GM11168 (cell line): ENCODE results near the gene PLEKHA6.
"Not testable (repeated sequence)": the region's sequence is repeated elsewhere in the genome, so short reads cannot be mapped to it uniquely, and the experiment has no call there.

ENCODE experiments used
- in situ Hi-C: fragments of 300-500 bp; cut with MboI; formaldehyde crosslinking; loops from one replicate; pipeline ENCODE4 v1.12.0; 2022; ENCODE audit warnings: low sequenced_read_pairs; ENCODE audit not compliant: unreplicated experiment

The PLEKHA6 gene

GRCh38 chr1:204319027-204319426, 40.7 kb downstream of the PLEKHA6 start:
- in situ Hi-C loops: no loop called here

GRCh38 chr1:204318324-204318723, 41.4 kb downstream of the PLEKHA6 start:
- in situ Hi-C loops: no loop called here

GRCh38 chr1:204317170-204317569, 42.6 kb downstream of the PLEKHA6 start:
- in situ Hi-C loops: no loop called here

GRCh38 chr1:204316164-204316563, 43.6 kb downstream of the PLEKHA6 start:
- in situ Hi-C loops: no loop called here

GRCh38 chr1:204314893-204315658, 44.7 kb downstream of the PLEKHA6 start:
- in situ Hi-C loops: no loop called here

- in situ Hi-C loops: no loop called here
Measured at GRCh38 chr1:204314171-204314892, 45.4 kb downstream of the PLEKHA6 start.

- in situ Hi-C loops: no loop called here
Measured at GRCh38 chr1:204313675-204314074, 46.1 kb downstream of the PLEKHA6 start.

GRCh38 chr1:204310970-204311369, 48.8 kb downstream of the PLEKHA6 start:
- in situ Hi-C loops: not testable (repeated sequence)

- in situ Hi-C loops: no loop called here
Measured at GRCh38 chr1:204308023-204308628, 51.6 kb downstream of the PLEKHA6 start.

- in situ Hi-C loops: no loop called here
Measured at GRCh38 chr1:204307334-204307883, 52.3 kb downstream of the PLEKHA6 start.

- in situ Hi-C loops: no loop called here
Measured at GRCh38 chr1:204306076-204306475, 53.7 kb downstream of the PLEKHA6 start.

GRCh38 chr1:204304067-204304466, 55.7 kb downstream of the PLEKHA6 start:
- in situ Hi-C loops: no loop called here

GRCh38 chr1:204302769-204303168, 57.0 kb downstream of the PLEKHA6 start:
- in situ Hi-C loops: no loop called here

GRCh38 chr1:204301171-204301957, 58.4 kb downstream of the PLEKHA6 start:
- in situ Hi-C loops: no loop called here

GRCh38 chr1:204299814-204300365, 59.8 kb downstream of the PLEKHA6 start:
- in situ Hi-C loops: no loop called here

- in situ Hi-C loops: no loop called here
Measured at GRCh38 chr1:204296431-204296988, 63.2 kb downstream of the PLEKHA6 start.

GRCh38 chr1:204295671-204296070, 64.1 kb downstream of the PLEKHA6 start:
- in situ Hi-C loops: no loop called here

- in situ Hi-C loops: no loop called here
Measured at GRCh38 chr1:204294357-204294756, 65.4 kb downstream of the PLEKHA6 start.

- in situ Hi-C loops: no loop called here
Measured at GRCh38 chr1:204293605-204294337, 66.0 kb downstream of the PLEKHA6 start.
